CD4-positive, alpha-beta T cell (primary cell): Measurements from ENCODE around the gene DRC3. TPM values are rescaled to one million over a fixed set of nuclear protein-coding genes. Genes with fewer than 3 reads are reported as not detected.

Source experiments
- ATAC-seq: fragments of 200-7000 bp; cut with Tn5 transposase; one replicate; pipeline ENCODE4 v1.10.0; 2022; ENCODE audit warnings: mild to moderate bottlenecking; ENCODE audit not compliant: poor library complexity
- CTCF ChIA-PET: fragments of 350-600 bp; sonication (Branson Sonifier 250); formaldehyde crosslinking; loops from one replicate; lab custom pipeline; 2021; ENCODE audit warnings: antibody characterized with exemption, inconsistent platforms; lab: Charles Lee
- POLR2A ChIA-PET: fragments of 350-600 bp; sonication (Branson Sonifier 250); formaldehyde crosslinking; loops from one replicate; lab custom pipeline; 2021; ENCODE audit warnings: antibody characterized with exemption, inconsistent platforms; lab: Charles Lee
- DNase-seq, 14 experiments: peaks; one replicate each; pipeline ENCODE4 v3.0.0-alpha.2; 2013 to 2020; ENCODE audit warnings: mixed read lengths in 2 of 14
- H3K27ac ChIP-seq, 2 donors: one replicate each; pipeline versions ENCODE4 v1.5.1 to v1.7.0; 2013; ENCODE audit warnings: low read length in 2 of 2, low read depth in 1 of 2, mild to moderate bottlenecking in 1 of 2
- H3K27me3 ChIP-seq, 2 experiments: 1 replicate in 1 of 2; 2 replicates in 1 of 2; pipeline versions ENCODE4 v1.6.1 to v1.7.0; 2013; ENCODE audit warnings: low read length in 2 of 2, control low read depth in 1 of 2, mild to moderate bottlenecking in 1 of 2, moderate library complexity in 1 of 2; ENCODE audit not compliant: insufficient read depth in 2 of 2, control insufficient read depth in 1 of 2
- H3K36me3 ChIP-seq: one replicate; pipeline ENCODE4 v1.6.1; 2013; ENCODE audit warnings: low read length, control low read depth; ENCODE audit not compliant: insufficient read depth
- H3K4me1 ChIP-seq: one replicate; pipeline ENCODE4 v1.6.1; 2013; ENCODE audit warnings: low read length, control low read depth; ENCODE audit not compliant: insufficient read depth
- H3K4me3 ChIP-seq: one replicate; pipeline ENCODE4 v1.5.1; 2013; ENCODE audit warnings: mild to moderate bottlenecking, low read length, moderate library complexity
- H3K9me3 ChIP-seq, 2 experiments: 1 replicate in 1 of 2; 2 replicates in 1 of 2; pipeline versions ENCODE4 v1.6.1 to v1.7.0; 2013; ENCODE audit warnings: low read length in 2 of 2, mild to moderate bottlenecking in 2 of 2, control low read depth in 1 of 2, moderate library complexity in 1 of 2; ENCODE audit not compliant: control insufficient read depth in 1 of 2, insufficient read depth in 1 of 2
- H3K27ac Mint-ChIP-seq: one replicate; pipeline ENCODE4 v1.8.0; 2020; ENCODE audit warnings: mixed read lengths
- H3K27me3 Mint-ChIP-seq: one replicate; pipeline ENCODE4 v1.8.0; 2021; ENCODE audit warnings: mixed read lengths
- H3K36me3 Mint-ChIP-seq: one replicate; pipeline ENCODE4 v1.8.0; 2021; ENCODE audit warnings: low read depth, mixed read lengths
- H3K4me1 Mint-ChIP-seq: one replicate; pipeline ENCODE4 v1.8.0; 2021; ENCODE audit warnings: low read depth, mixed read lengths
- H3K4me3 Mint-ChIP-seq: one replicate; pipeline ENCODE4 v1.8.0; 2020; ENCODE audit warnings: mild to moderate bottlenecking, mixed read lengths
- H3K9me3 Mint-ChIP-seq: one replicate; pipeline ENCODE4 v1.8.0; 2020; ENCODE audit warnings: mixed read lengths
- intact Hi-C, 2 experiments: fragments of 100-400 bp; cut with DNase I in 1 of 2; cut with micrococcal nuclease in 1 of 2; formaldehyde crosslinking; loops; one replicate each; pipeline versions ENCODE4 v1.15.1 to v1.9.0; 2023 to 2025; cut with DNase I, micrococcal nuclease
- total RNA-seq, 174 experiments: library from RNA in 2 of 174; stranded (reverse) in 2 of 174; gene quantifications; one replicate each; pipeline ENCODE4 v1.2.3 and lab custom pipeline; 2021 to 2026
- TF ChIP-seq, protein P1 (sequence below): fragments of 200-600 bp; IDR thresholded peaks from one replicate; pipeline ENCODE4 v1.8.0; 2022; ENCODE audit warnings: antibody characterized with exemption, mild to moderate bottlenecking

DRC3 gene
- total RNA-seq, 2 experiments from 2014 or later, result 0.11 TPM; not detected in 1

DNA sequence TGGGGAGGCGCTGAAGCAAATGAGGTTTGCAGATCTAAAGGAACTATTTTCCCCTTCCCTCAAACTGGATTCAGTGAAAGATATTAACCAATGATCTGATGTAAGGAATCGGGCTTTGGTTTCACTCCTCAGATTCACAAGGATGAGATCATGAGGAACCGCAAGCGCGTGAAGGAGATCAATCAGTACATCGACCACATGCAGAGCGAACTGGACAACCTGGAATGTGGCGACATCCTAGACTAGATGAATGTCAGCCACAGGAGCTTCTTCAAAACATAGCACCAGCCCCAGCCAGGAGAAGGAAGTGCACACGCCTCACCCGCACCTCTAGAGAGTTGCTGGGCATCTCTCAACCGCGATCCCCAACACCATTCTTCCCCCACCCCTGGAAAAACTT is 43.8 kb downstream of the DRC3 start:
- Mint-ChIP-seq H3K36me3 (peaks cover 57% of the 10 kb centered on the region), H3K27ac (no peak overlapping the region)
- intact Hi-C loops, result no loop called here

DNA sequence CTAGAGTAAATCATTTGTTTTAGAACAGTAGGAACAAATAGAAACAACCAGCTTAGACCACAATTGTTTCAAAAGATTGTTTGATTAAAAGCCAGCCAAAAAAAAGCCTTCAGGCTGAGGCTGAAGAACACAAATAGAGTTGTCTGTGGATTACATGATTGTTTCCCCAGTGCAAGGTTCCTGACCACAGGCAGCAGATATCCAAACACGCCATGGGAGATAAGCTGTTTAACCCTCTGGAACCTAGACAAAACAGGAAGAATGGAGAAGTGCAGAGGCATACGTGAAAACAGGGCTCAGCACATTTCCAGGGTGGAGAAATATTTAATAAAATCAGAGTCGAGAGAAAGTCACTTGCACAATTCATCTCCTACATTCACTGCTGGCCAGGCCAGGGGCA is 45.3 kb downstream of the DRC3 start:
- no peak overlapping the region for H3K27ac Mint-ChIP-seq
- ChIA-PET POLR2A (no interaction called here), CTCF (no interaction called here)
- intact Hi-C loops, result loop anchor here in 1 of 2 experiments (2.0 kb wide), 1 partner anchor 33 kb away; no protein-coding TSS in a partner anchor
- H3K4me1 ChIP-seq, result no peaks in the 10 kb centered on the region
- TF ChIP-seq, protein P1, sequence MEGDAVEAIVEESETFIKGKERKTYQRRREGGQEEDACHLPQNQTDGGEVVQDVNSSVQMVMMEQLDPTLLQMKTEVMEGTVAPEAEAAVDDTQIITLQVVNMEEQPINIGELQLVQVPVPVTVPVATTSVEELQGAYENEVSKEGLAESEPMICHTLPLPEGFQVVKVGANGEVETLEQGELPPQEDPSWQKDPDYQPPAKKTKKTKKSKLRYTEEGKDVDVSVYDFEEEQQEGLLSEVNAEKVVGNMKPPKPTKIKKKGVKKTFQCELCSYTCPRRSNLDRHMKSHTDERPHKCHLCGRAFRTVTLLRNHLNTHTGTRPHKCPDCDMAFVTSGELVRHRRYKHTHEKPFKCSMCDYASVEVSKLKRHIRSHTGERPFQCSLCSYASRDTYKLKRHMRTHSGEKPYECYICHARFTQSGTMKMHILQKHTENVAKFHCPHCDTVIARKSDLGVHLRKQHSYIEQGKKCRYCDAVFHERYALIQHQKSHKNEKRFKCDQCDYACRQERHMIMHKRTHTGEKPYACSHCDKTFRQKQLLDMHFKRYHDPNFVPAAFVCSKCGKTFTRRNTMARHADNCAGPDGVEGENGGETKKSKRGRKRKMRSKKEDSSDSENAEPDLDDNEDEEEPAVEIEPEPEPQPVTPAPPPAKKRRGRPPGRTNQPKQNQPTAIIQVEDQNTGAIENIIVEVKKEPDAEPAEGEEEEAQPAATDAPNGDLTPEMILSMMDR, result no peak
- H3K9me3 ChIP-seq, result no peaks in the 10 kb centered on the region
- peaks cover 32% of the 10 kb centered on the region for H3K36me3 ChIP-seq
- H3K27ac ChIP-seq, result no peak overlapping the region
- peaks cover 48% of the 10 kb centered on the region for H3K36me3 Mint-ChIP-seq
- H3K27me3 Mint-ChIP-seq, result no peaks in the 10 kb centered on the region
- no peaks in the 10 kb centered on the region for H3K9me3 Mint-ChIP-seq
- no peak overlapping the region for H3K4me3 Mint-ChIP-seq
- no peaks in the 10 kb centered on the region for H3K27me3 ChIP-seq
- no peak for ATAC-seq
- H3K4me3 ChIP-seq, result no peak overlapping the region
- DNase-seq, result no peak
- no peaks in the 10 kb centered on the region for H3K4me1 Mint-ChIP-seq

More for the DNA sequence above, 43.8 kb downstream of the DRC3 start:
- no peak overlapping the region for H3K27ac ChIP-seq
- ATAC-seq (no peak), DNase-seq (no peak)
- TF ChIP-seq, protein P1, result no peak
- ChIA-PET CTCF (interaction anchor here (0.6 kb wide), 1 partner anchor 120 kb away, joined by 3 read pairs; no protein-coding TSS in a partner anchor), POLR2A (no interaction called here)
- no peaks in the 10 kb centered on the region for H3K4me1 Mint-ChIP-seq
- no peaks in the 10 kb centered on the region for H3K27me3 Mint-ChIP-seq
- H3K9me3 Mint-ChIP-seq, result no peaks in the 10 kb centered on the region
- no peak overlapping the region for H3K4me3 ChIP-seq
- no peaks in the 10 kb centered on the region for H3K4me1 ChIP-seq
- H3K9me3 ChIP-seq, result no peaks in the 10 kb centered on the region
- peaks cover 26% of the 10 kb centered on the region for H3K36me3 ChIP-seq
- H3K27me3 ChIP-seq, result no peaks in the 10 kb centered on the region
- no peak overlapping the region for H3K4me3 Mint-ChIP-seq

DNA sequence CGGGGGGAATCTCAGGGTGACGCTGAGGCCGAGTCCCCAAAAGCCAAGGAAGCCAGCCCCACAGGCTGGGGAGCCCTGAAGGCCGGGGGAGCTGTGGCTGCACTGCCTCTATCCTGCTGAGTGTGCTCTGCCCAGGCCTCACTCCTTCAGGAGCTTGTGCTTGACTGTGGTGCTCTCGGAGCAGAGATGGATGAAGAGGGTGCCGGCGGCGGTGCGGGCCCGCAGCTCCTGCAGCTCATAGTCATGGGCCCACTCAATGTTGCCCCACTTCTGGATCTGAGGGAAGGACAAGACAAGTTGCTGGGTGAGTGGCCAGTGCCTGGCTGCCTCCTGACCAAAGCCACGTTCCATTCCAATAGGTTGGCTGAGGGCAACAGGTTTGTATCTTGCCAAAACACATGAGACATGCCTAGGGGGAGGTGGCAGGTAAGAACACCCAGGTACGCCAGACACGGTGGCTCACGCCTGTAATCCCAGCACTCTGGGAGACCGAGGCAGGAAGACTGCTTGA is 45.8 kb downstream of the DRC3 start:
- POLR2A ChIA-PET, result no interaction called here
- Mint-ChIP-seq H3K27ac (no peak overlapping the region), H3K4me3 (no peak overlapping the region), H3K9me3 (no peaks in the 10 kb centered on the region), H3K36me3 (peaks cover 45% of the 10 kb centered on the region), H3K4me1 (no peaks in the 10 kb centered on the region), H3K27me3 (no peaks in the 10 kb centered on the region)
- H3K4me1 ChIP-seq, result no peaks in the 10 kb centered on the region
- DNase-seq, result no peak
- no peaks in the 10 kb centered on the region for H3K9me3 ChIP-seq
- intact Hi-C loops, result loop anchor here in 1 of 2 experiments (2.0 kb wide), 1 partner anchor 34 kb away; no protein-coding TSS in a partner anchor
- TF ChIP-seq, protein P1, result no peak
- H3K27ac ChIP-seq, result no peak overlapping the region
- H3K27me3 ChIP-seq, result no peaks in the 10 kb centered on the region
- H3K4me3 ChIP-seq, result no peak overlapping the region
- H3K36me3 ChIP-seq, result peaks cover 32% of the 10 kb centered on the region
- ATAC-seq, result no peak
- CTCF ChIA-PET, result no interaction called here
